CD14-positive monocyte (primary cell): Measurements from ENCODE around the gene A4GNT. TPM values are rescaled to one million over a fixed set of nuclear protein-coding genes. Genes with fewer than 3 reads are reported as not detected.
"Not testable (repeated sequence)": the region's sequence is repeated elsewhere in the genome, so short reads cannot be mapped to it uniquely, and the experiment has no call there.

Source experiments
- DNase-seq, 3 donors: peaks; one replicate each; pipeline ENCODE4 v3.0.0-alpha.2; 2011 to 2022
- H2AFZ ChIP-seq: 2 replicates; pipeline ENCODE4 v1.6.0; 2012; ENCODE audit warnings: mild to moderate bottlenecking, low read depth, low read length, inconsistent platforms; ENCODE audit not compliant: insufficient read depth, poor library complexity, severe bottlenecking
- H3K27ac ChIP-seq, 2 donors: 1 replicate in 1 of 2; 2 replicates in 1 of 2; pipeline ENCODE4 v1.5.1; 2012 to 2013; ENCODE audit warnings: low read length in 2 of 2, control low read depth in 1 of 2, inconsistent platforms in 1 of 2, low read depth in 1 of 2, mild to moderate bottlenecking in 1 of 2
- H3K27me3 ChIP-seq, 2 donors: one replicate each; pipeline versions ENCODE4 v1.6.0 to v1.6.1; 2011 to 2013; ENCODE audit warnings: low read length in 2 of 2; ENCODE audit not compliant: control insufficient read depth in 2 of 2, insufficient read depth in 2 of 2
- H3K36me3 ChIP-seq, 2 donors: replicated peaks in 1 of 2; 1 replicate in 1 of 2; 2 replicates in 1 of 2; pipeline versions ENCODE4 v1.5.1 to v1.6.1; 2012 to 2013; ENCODE audit warnings: low read length in 2 of 2, control low read depth in 1 of 2, inconsistent platforms in 1 of 2, mild to moderate bottlenecking in 1 of 2; ENCODE audit not compliant: insufficient read depth in 2 of 2, control insufficient read depth in 1 of 2
- H3K4me1 ChIP-seq, 2 donors: 1 replicate in 1 of 2; 2 replicates in 1 of 2; pipeline versions ENCODE4 v1.5.1 to v1.6.1; 2012 to 2013; ENCODE audit warnings: low read length in 2 of 2, control low read depth in 1 of 2, inconsistent platforms in 1 of 2, mild to moderate bottlenecking in 1 of 2, moderate library complexity in 1 of 2; ENCODE audit not compliant: insufficient read depth in 2 of 2, control insufficient read depth in 1 of 2
- H3K4me2 ChIP-seq: replicated peaks from 2 replicates; pipeline ENCODE3; 2012; ENCODE audit warnings: low read length, moderate library complexity, mild to moderate bottlenecking; ENCODE audit not compliant: poor library complexity, severe bottlenecking; ENCODE audit errors: extremely low read depth
- H3K4me3 ChIP-seq, 3 experiments: fragments of 200-600 bp in 1 of 3; sonication (generic) in 1 of 3; replicated peaks in 1 of 3; 1 replicate in 2 of 3; 2 replicates in 1 of 3; pipeline ENCODE4 v1.5.1; 2011 to 2013; ENCODE audit warnings: low read length in 3 of 3, mild to moderate bottlenecking in 3 of 3, control low read depth in 2 of 3, low read depth in 2 of 3, inconsistent platforms in 1 of 3, moderate library complexity in 1 of 3
- H3K79me2 ChIP-seq: 2 replicates; pipeline ENCODE4 v1.6.0; 2012; ENCODE audit warnings: mild to moderate bottlenecking, control low read depth, inconsistent platforms, low read length, moderate library complexity; ENCODE audit not compliant: insufficient read depth
- H3K9ac ChIP-seq: 2 replicates; pipeline ENCODE4 v1.6.0; 2017; ENCODE audit warnings: low read length, mild to moderate bottlenecking; ENCODE audit not compliant: insufficient read depth, poor library complexity, severe bottlenecking
- H3K9me3 ChIP-seq, 2 donors: replicated peaks in 1 of 2; 1 replicate in 1 of 2; 2 replicates in 1 of 2; pipeline versions ENCODE4 v1.5.1 to v1.6.1; 2012 to 2013; ENCODE audit warnings: low read length in 2 of 2, control low read depth in 1 of 2; ENCODE audit not compliant: control insufficient read depth in 1 of 2, insufficient read depth in 1 of 2
- H4K20me1 ChIP-seq: 2 replicates; pipeline ENCODE4 v1.6.0; 2012; ENCODE audit warnings: mild to moderate bottlenecking, low read length, control low read depth, moderate library complexity; ENCODE audit not compliant: insufficient read depth
- H3K27ac Mint-ChIP-seq, 7 donors: one replicate each; pipeline ENCODE4 v1.8.0; 2020; ENCODE audit warnings: mild to moderate bottlenecking in 7 of 7, mixed read lengths in 7 of 7, moderate library complexity in 6 of 7, inconsistent platforms in 2 of 7
- H3K27me3 Mint-ChIP-seq, 3 donors: one replicate each; pipeline ENCODE4 v1.8.0; 2021 to 2022; ENCODE audit warnings: low read depth in 3 of 3, mild to moderate bottlenecking in 3 of 3, mixed read lengths in 3 of 3, moderate library complexity in 3 of 3, inconsistent platforms in 1 of 3
- H3K36me3 Mint-ChIP-seq, 2 donors: one replicate each; pipeline ENCODE4 v1.8.0; 2020; ENCODE audit warnings: mixed read lengths in 2 of 2, inconsistent platforms in 1 of 2, mild to moderate bottlenecking in 1 of 2
- H3K4me1 Mint-ChIP-seq: one replicate; pipeline ENCODE4 v1.8.0; 2020; ENCODE audit warnings: mild to moderate bottlenecking, mixed read lengths
- H3K4me3 Mint-ChIP-seq, 2 donors: one replicate each; pipeline ENCODE4 v1.8.0; 2020; ENCODE audit warnings: mild to moderate bottlenecking in 2 of 2, mixed read lengths in 2 of 2, moderate library complexity in 1 of 2
- H3K9me3 Mint-ChIP-seq, 7 donors: one replicate each; pipeline ENCODE4 v1.8.0; 2020 to 2022; ENCODE audit warnings: mixed read lengths in 7 of 7, mild to moderate bottlenecking in 6 of 7, moderate library complexity in 6 of 7, inconsistent platforms in 2 of 7
- WGBS: methylation state at CpG from one replicate; pipeline ENCODE4 v1.1.5; 2013; ENCODE audit warnings: missing lambda C conversion rate; ENCODE audit not compliant: insufficient coverage; 5-methylcytosine and 5-hydroxymethylcytosine counted together
- intact Hi-C, 2 donors: fragments of 100-400 bp; cut with micrococcal nuclease; formaldehyde crosslinking; loops; one replicate each; pipeline versions ENCODE4 v1.15.0 to v1.15.1; 2023
- polyA plus RNA-seq, 3 donors: library from polyadenylated mRNA; depleted of rRNA in 1 of 3; unstranded in 2 of 3; stranded (reverse) in 1 of 3; fragments of 300-500 nt in 2 of 3; fragments of >200 nt in 1 of 3; fragmentation: Illumina TruSeq in 2 of 3; gene quantifications; 1 replicate in 2 of 3; 2 replicates in 1 of 3; pipeline ENCODE4 v1.2.3, GENCODE V29; 2012 to 2021
- TF ChIP-seq, protein P1 (sequence below): fragments of 200-600 bp; IDR thresholded peaks from one replicate; pipeline ENCODE4 v1.8.0; 2022; ENCODE audit warnings: antibody characterized with exemption, mild to moderate bottlenecking

The A4GNT gene
- polyA plus RNA-seq, 3 donors: not detected

DNA sequence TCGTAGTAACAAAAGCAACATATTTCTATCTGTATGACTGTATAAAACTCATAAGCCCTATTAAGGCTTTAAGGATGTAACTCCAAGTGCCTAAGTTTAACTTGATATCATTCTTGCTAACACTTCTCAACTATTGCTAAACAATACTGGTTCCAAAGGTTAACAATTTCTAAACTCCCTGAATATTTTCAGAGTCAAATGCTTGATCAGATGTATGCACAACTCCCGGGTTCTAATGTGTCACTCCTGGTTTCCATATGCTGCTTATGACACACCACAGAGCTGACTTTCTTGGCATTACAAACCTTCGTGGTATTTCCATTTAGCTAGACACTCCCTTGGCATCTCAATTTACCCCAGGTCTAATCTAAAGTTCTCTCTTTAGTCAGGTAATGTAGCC is 43.1 kb downstream of the A4GNT start:
- no peaks in the 10 kb centered on the region for H3K36me3 ChIP-seq
- TF ChIP-seq, protein P1, sequence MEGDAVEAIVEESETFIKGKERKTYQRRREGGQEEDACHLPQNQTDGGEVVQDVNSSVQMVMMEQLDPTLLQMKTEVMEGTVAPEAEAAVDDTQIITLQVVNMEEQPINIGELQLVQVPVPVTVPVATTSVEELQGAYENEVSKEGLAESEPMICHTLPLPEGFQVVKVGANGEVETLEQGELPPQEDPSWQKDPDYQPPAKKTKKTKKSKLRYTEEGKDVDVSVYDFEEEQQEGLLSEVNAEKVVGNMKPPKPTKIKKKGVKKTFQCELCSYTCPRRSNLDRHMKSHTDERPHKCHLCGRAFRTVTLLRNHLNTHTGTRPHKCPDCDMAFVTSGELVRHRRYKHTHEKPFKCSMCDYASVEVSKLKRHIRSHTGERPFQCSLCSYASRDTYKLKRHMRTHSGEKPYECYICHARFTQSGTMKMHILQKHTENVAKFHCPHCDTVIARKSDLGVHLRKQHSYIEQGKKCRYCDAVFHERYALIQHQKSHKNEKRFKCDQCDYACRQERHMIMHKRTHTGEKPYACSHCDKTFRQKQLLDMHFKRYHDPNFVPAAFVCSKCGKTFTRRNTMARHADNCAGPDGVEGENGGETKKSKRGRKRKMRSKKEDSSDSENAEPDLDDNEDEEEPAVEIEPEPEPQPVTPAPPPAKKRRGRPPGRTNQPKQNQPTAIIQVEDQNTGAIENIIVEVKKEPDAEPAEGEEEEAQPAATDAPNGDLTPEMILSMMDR: no peak
- no peak for DNase-seq

DNA sequence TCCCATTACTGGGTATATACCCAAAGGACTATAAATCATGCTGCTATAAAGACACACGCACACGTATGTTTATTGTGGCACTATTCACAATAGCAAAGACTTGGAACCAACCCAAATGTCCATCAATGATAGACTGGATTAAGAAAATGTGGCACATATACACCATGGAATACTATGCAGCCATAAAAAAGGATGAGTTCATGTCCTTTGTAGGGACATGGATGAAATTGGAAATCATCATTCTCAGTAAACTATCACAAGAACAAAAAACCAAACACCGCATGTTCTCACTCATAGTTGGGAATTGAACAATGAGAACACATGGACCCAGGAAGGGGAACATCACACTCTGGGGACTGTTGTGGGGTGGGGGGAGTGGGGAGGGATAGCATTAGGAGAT is 46.4 kb downstream of the A4GNT start:
- H3K4me2 ChIP-seq, H4K20me1 ChIP-seq, H3K27me3 ChIP-seq, H3K9me3 Mint-ChIP-seq, H3K36me3 Mint-ChIP-seq, H2AFZ ChIP-seq, H3K79me2 ChIP-seq, H3K9me3 ChIP-seq, H3K4me3 Mint-ChIP-seq, DNase-seq, H3K27me3 Mint-ChIP-seq, H3K9ac ChIP-seq, intact Hi-C loops, H3K27ac ChIP-seq, H3K4me3 ChIP-seq, H3K36me3 ChIP-seq, H3K27ac Mint-ChIP-seq: not testable (repeated sequence)
- peaks cover 6 to 16% of the 10 kb centered on the region in 2 donors for H3K4me1 ChIP-seq
- no CpG with 5 or more reads among the region's 3 CpGs for WGBS
- H3K4me1 Mint-ChIP-seq: peaks cover 10% of the 10 kb centered on the region

More for the DNA sequence above, 43.1 kb downstream of the A4GNT start:
- Mint-ChIP-seq H3K27ac (no peak overlapping the region), H3K27me3 (no peaks in the 10 kb centered on the region), H3K4me3 (no peak overlapping the region), H3K9me3 (no peaks in the 10 kb centered on the region), H3K36me3 (peaks cover 7 to 12% of the 10 kb centered on the region in 2 donors), H3K4me1 (no peaks in the 10 kb centered on the region)
- Histone ChIP-seq H3K4me2 (no peak overlapping the region), H3K9ac (no peak overlapping the region), H2AFZ (no peak overlapping the region), H3K79me2 (no peaks in the 10 kb centered on the region), H3K4me1 (no peaks in the 10 kb centered on the region), H4K20me1 (no peaks in the 10 kb centered on the region), H3K4me3 (no peak overlapping the region), H3K9me3 (no peaks in the 10 kb centered on the region), H3K27ac (no peak overlapping the region), H3K27me3 (no peaks in the 10 kb centered on the region)
- intact Hi-C loops: no loop called here
- 75% methylated on average over 1 of the region's 3 CpGs for WGBS
